Measurements from ENCODE around the gene TMIGD1. TPM values are rescaled to one million over a fixed set of nuclear protein-coding genes. Genes with fewer than 3 reads are reported as not detected.
A peak's percentile ranks its signal among the peaks of the same experiment; 100 is the strongest.

Gene TMIGD1
- total and polyA plus RNA-seq, 2 of the 13 experiments (the other 11 are each of a cell fraction or from before 2014, with no cell fraction given): not detected

DNA sequence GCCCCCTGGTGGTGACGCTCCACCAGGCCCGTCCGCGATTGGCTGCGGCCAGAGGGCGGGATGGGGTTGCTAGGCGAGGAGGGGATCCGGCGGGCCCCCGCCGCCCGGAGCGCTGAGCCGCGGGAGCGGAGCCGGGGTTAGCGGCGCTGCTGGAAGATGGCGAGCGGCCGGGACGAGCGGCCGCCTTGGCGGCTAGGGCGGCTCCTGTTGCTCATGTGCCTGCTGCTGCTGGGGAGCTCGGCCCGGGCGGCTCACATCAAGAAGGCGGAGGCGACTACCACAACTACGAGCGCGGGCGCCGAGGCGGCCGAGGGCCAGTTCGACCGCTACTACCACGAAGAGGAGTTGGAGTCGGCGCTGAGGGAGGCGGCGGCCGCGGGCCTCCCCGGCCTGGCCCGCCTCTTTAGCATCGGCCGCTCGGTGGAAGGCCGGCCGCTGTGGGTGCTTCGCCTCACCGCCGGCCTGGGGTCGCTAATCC lies 45.0 kb upstream of the TMIGD1 start, which contains the start of gene CPD (continued):
- TF ChIP-seq, protein P1, sequence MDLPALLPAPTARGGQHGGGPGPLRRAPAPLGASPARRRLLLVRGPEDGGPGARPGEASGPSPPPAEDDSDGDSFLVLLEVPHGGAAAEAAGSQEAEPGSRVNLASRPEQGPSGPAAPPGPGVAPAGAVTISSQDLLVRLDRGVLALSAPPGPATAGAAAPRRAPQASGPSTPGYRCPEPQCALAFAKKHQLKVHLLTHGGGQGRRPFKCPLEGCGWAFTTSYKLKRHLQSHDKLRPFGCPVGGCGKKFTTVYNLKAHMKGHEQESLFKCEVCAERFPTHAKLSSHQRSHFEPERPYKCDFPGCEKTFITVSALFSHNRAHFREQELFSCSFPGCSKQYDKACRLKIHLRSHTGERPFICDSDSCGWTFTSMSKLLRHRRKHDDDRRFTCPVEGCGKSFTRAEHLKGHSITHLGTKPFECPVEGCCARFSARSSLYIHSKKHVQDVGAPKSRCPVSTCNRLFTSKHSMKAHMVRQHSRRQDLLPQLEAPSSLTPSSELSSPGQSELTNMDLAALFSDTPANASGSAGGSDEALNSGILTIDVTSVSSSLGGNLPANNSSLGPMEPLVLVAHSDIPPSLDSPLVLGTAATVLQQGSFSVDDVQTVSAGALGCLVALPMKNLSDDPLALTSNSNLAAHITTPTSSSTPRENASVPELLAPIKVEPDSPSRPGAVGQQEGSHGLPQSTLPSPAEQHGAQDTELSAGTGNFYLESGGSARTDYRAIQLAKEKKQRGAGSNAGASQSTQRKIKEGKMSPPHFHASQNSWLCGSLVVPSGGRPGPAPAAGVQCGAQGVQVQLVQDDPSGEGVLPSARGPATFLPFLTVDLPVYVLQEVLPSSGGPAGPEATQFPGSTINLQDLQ (CRISPR knock-in tag; IDR thresholded peaks at IDR 0.05): peak; percentile 68; the same call in 1 of the 2 replicates
- TF ChIP-seq, protein P2, sequence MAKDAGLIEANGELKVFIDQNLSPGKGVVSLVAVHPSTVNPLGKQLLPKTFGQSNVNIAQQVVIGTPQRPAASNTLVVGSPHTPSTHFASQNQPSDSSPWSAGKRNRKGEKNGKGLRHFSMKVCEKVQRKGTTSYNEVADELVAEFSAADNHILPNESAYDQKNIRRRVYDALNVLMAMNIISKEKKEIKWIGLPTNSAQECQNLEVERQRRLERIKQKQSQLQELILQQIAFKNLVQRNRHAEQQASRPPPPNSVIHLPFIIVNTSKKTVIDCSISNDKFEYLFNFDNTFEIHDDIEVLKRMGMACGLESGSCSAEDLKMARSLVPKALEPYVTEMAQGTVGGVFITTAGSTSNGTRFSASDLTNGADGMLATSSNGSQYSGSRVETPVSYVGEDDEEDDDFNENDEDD (CRISPR knock-in tag; IDR thresholded peaks at IDR 0.05; ENCODE audit: borderline replicate concordance): peak; percentile 68; the same call in 1 of the 2 replicates
- TF ChIP-seq ZNF557 (CRISPR knock-in tag; IDR thresholded peaks at IDR 0.05): 0 out of 2 replicates have a peak, but pooled peaks have one; percentile 41
- peak; percentile 71 for TF ChIP-seq SAP130 (CRISPR knock-in tag; IDR thresholded peaks at IDR 0.05; ENCODE audit: low read depth)
- TF ChIP-seq, protein P3, sequence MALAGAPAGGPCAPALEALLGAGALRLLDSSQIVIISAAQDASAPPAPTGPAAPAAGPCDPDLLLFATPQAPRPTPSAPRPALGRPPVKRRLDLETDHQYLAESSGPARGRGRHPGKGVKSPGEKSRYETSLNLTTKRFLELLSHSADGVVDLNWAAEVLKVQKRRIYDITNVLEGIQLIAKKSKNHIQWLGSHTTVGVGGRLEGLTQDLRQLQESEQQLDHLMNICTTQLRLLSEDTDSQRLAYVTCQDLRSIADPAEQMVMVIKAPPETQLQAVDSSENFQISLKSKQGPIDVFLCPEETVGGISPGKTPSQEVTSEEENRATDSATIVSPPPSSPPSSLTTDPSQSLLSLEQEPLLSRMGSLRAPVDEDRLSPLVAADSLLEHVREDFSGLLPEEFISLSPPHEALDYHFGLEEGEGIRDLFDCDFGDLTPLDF (CRISPR knock-in tag; IDR thresholded peaks at IDR 0.05): peak; percentile 80; the same call in 1 of the 2 replicates
- peak; percentile 52; the same call in 1 of the 2 replicates for TF ChIP-seq ZFP36L2 (CRISPR knock-in tag; IDR thresholded peaks at IDR 0.05)
- TF ChIP-seq, protein P4, sequence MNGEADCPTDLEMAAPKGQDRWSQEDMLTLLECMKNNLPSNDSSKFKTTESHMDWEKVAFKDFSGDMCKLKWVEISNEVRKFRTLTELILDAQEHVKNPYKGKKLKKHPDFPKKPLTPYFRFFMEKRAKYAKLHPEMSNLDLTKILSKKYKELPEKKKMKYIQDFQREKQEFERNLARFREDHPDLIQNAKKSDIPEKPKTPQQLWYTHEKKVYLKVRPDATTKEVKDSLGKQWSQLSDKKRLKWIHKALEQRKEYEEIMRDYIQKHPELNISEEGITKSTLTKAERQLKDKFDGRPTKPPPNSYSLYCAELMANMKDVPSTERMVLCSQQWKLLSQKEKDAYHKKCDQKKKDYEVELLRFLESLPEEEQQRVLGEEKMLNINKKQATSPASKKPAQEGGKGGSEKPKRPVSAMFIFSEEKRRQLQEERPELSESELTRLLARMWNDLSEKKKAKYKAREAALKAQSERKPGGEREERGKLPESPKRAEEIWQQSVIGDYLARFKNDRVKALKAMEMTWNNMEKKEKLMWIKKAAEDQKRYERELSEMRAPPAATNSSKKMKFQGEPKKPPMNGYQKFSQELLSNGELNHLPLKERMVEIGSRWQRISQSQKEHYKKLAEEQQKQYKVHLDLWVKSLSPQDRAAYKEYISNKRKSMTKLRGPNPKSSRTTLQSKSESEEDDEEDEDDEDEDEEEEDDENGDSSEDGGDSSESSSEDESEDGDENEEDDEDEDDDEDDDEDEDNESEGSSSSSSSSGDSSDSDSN (CRISPR knock-in tag; IDR thresholded peaks at IDR 0.05): peak; percentile 82
- TF ChIP-seq, protein P5, sequence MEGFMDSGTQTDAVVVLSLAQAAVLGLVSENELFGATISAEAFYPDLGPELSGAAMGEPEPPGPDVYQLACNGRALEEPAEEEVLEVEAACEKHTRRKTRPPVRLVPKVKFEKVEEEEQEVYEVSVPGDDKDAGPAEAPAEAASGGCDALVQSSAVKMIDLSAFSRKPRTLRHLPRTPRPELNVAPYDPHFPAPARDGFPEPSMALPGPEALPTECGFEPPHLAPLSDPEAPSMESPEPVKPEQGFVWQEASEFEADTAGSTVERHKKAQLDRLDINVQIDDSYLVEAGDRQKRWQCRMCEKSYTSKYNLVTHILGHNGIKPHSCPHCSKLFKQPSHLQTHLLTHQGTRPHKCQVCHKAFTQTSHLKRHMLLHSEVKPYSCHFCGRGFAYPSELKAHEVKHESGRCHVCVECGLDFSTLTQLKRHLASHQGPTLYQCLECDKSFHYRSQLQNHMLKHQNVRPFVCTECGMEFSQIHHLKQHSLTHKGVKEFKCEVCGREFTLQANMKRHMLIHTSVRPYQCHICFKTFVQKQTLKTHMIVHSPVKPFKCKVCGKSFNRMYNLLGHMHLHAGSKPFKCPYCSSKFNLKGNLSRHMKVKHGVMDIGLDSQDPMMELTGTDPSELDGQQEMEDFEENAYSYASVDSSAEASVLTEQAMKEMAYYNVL (CRISPR knock-in tag; IDR thresholded peaks at IDR 0.05; ENCODE audit: borderline replicate concordance): peak; percentile 59; the same call in 1 of the 2 replicates
- TF ChIP-seq SPEN (CRISPR knock-in tag; IDR thresholded peaks at IDR 0.05; ENCODE audit: low read depth): peak; percentile 66; the same call in 1 of the 2 replicates
- TF ChIP-seq, protein P6, sequence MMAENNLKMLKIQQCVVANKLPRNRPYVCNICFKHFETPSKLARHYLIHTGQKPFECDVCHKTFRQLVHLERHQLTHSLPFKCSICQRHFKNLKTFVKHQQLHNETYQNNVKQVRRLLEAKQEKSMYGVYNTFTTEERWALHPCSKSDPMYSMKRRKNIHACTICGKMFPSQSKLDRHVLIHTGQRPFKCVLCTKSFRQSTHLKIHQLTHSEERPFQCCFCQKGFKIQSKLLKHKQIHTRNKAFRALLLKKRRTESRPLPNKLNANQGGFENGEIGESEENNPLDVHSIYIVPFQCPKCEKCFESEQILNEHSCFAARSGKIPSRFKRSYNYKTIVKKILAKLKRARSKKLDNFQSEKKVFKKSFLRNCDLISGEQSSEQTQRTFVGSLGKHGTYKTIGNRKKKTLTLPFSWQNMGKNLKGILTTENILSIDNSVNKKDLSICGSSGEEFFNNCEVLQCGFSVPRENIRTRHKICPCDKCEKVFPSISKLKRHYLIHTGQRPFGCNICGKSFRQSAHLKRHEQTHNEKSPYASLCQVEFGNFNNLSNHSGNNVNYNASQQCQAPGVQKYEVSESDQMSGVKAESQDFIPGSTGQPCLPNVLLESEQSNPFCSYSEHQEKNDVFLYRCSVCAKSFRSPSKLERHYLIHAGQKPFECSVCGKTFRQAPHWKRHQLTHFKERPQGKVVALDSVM (CRISPR knock-in tag; IDR thresholded peaks at IDR 0.05): peak; percentile 47; the same call in 1 of the 2 replicates
- TF ChIP-seq, protein P7, sequence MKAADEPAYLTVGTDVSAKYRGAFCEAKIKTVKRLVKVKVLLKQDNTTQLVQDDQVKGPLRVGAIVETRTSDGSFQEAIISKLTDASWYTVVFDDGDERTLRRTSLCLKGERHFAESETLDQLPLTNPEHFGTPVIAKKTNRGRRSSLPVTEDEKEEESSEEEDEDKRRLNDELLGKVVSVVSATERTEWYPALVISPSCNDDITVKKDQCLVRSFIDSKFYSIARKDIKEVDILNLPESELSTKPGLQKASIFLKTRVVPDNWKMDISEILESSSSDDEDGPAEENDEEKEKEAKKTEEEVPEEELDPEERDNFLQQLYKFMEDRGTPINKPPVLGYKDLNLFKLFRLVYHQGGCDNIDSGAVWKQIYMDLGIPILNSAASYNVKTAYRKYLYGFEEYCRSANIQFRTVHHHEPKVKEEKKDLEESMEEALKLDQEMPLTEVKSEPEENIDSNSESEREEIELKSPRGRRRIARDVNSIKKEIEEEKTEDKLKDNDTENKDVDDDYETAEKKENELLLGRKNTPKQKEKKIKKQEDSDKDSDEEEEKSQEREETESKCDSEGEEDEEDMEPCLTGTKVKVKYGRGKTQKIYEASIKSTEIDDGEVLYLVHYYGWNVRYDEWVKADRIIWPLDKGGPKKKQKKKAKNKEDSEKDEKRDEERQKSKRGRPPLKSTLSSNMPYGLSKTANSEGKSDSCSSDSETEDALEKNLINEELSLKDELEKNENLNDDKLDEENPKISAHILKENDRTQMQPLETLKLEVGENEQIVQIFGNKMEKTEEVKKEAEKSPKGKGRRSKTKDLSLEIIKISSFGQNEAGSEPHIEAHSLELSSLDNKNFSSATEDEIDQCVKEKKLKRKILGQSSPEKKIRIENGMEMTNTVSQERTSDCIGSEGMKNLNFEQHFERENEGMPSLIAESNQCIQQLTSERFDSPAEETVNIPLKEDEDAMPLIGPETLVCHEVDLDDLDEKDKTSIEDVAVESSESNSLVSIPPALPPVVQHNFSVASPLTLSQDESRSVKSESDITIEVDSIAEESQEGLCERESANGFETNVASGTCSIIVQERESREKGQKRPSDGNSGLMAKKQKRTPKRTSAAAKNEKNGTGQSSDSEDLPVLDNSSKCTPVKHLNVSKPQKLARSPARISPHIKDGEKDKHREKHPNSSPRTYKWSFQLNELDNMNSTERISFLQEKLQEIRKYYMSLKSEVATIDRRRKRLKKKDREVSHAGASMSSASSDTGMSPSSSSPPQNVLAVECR (CRISPR knock-in tag; IDR thresholded peaks at IDR 0.05; ENCODE audit: borderline replicate concordance): peak; percentile 84; the same call in 1 of the 2 replicates
